ENCODE data around the gene RNF208. TPM values are rescaled to one million over a fixed set of nuclear protein-coding genes. Genes with fewer than 3 reads are reported as not detected.

RNF208 gene
- total and polyA plus RNA-seq, 2 donors (not counting 3 experiments of a cell fraction or from before 2014, with no cell fraction given), result 1.3 to 4.8 TPM

DNA sequence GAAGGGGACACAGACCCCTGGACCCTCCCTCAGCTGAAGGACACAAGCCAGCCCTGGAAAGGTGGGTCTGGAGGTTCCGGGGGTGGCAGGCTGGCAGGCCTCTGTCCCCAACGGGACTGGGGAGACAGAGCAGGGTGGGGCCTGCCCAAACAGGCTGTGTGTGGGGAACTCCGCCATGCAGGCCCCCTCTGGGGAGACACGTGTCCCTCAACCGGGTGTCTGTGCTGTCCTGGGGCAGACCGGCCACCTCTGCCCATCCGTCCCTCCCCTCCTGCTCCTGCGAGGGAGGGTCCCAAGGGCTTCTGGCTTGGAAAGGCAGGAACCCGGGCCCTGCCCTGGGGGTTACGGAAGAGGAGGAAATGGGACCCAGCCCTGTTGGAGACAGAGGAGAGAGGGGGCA, 10.1 kb upstream of the RNF208 start:
- no peak overlapping the region for H3K9ac ChIP-seq (replicated peaks; ENCODE audit: extremely low read depth, insufficient read depth, low read length)
- H3K79me2 ChIP-seq (ENCODE audit: control insufficient read depth, insufficient read depth, low read length), result no peaks in the 10 kb centered on the region
- DNase-seq (ENCODE audit: low read depth, low spot score) (no peak), FAIRE-seq (no peak)
- H3K4me3 ChIP-seq (replicated peaks in 1 of 3; ENCODE audit: insufficient read depth in 1 of 3, low read depth in 1 of 3, low read length in 3 of 3), result no peak overlapping the region
- no peaks in the 10 kb centered on the region for H3K36me3 ChIP-seq (ENCODE audit: control insufficient read depth in 2 of 2, extremely low read depth in 1 of 2, insufficient read depth in 2 of 2, low read length in 2 of 2)
- BruUV-seq (replicated peaks), result no TSS peak
- TF ChIP-seq JUN (IDR thresholded peaks at IDR 0.05; ENCODE audit: borderline replicate concordance, insufficient read depth, insufficient read length, low read depth) (no peak), GATA2 (IDR thresholded peaks at IDR 0.05; ENCODE audit: insufficient read depth, insufficient read length, low read depth, low read length) (no peak), EZH2 (IDR thresholded peaks at IDR 0.05; ENCODE audit: borderline replicate concordance, low read depth, low read length, severe bottlenecking) (no peak), POLR2A (IDR thresholded peaks at IDR 0.05; ENCODE audit: low read depth, low read length) (no peak), FOS (IDR thresholded peaks at IDR 0.05; ENCODE audit: borderline replicate concordance, insufficient read depth, low read length) (no peak), MYC (IDR thresholded peaks at IDR 0.05; ENCODE audit: low read depth, low read length) (no peak), POLR2AphosphoS5 (IDR thresholded peaks at IDR 0.05; ENCODE audit: insufficient read depth, low read depth, low read length) (no peak)
- TF ChIP-seq, protein P1, sequence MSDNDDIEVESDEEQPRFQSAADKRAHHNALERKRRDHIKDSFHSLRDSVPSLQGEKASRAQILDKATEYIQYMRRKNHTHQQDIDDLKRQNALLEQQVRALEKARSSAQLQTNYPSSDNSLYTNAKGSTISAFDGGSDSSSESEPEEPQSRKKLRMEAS (IDR thresholded peaks at IDR 0.05; ENCODE audit: insufficient read depth, insufficient read length), result no peak
- TF ChIP-seq, protein P2, sequence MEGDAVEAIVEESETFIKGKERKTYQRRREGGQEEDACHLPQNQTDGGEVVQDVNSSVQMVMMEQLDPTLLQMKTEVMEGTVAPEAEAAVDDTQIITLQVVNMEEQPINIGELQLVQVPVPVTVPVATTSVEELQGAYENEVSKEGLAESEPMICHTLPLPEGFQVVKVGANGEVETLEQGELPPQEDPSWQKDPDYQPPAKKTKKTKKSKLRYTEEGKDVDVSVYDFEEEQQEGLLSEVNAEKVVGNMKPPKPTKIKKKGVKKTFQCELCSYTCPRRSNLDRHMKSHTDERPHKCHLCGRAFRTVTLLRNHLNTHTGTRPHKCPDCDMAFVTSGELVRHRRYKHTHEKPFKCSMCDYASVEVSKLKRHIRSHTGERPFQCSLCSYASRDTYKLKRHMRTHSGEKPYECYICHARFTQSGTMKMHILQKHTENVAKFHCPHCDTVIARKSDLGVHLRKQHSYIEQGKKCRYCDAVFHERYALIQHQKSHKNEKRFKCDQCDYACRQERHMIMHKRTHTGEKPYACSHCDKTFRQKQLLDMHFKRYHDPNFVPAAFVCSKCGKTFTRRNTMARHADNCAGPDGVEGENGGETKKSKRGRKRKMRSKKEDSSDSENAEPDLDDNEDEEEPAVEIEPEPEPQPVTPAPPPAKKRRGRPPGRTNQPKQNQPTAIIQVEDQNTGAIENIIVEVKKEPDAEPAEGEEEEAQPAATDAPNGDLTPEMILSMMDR (IDR thresholded peaks at IDR 0.05; ENCODE audit: extremely low read depth in 1 of 2, insufficient read depth in 1 of 2, low read depth in 1 of 2, low read length in 2 of 2), result no peak
- intact Hi-C loops (cut with micrococcal nuclease), result no loop called here
- POLR2A ChIA-PET, result no interaction called here
- no peaks in the 10 kb centered on the region for H3K27me3 ChIP-seq (ENCODE audit: control insufficient read depth in 2 of 2, insufficient read depth in 2 of 2, low read length in 2 of 2)
- no peak overlapping the region for H3K4me2 ChIP-seq (ENCODE audit: insufficient read depth, low read length)
- H3K4me1 ChIP-seq (ENCODE audit: control insufficient read depth, extremely low read depth, insufficient read depth, low read length), result no peaks in the 10 kb centered on the region
- H4K20me1 ChIP-seq (replicated peaks; ENCODE audit: control insufficient read depth, extremely low read depth, insufficient read depth, low read length), result no peaks in the 10 kb centered on the region
- no peaks in the 10 kb centered on the region for H3K9me1 ChIP-seq (replicated peaks; ENCODE audit: control insufficient read depth, extremely low read depth, insufficient read depth, low read length)
- dilution Hi-C loops (cut with MboI; ENCODE audit: extremely low pct_ligation_motif_present, low sequenced_read_pairs), result no loop called here
- H2AFZ ChIP-seq (ENCODE audit: low read depth, low read length), result no peak overlapping the region
- CTCF ChIA-PET, result no interaction called here
- no peak overlapping the region for H3K27ac ChIP-seq (ENCODE audit: insufficient read depth, low read depth, low read length)
- H3K9me3 ChIP-seq (replicated peaks; ENCODE audit: control insufficient read depth, insufficient read depth, low read length), result no peaks in the 10 kb centered on the region

All from endothelial cell of umbilical vein (primary cell).